GM12878 (cell line): ENCODE results near the gene SETDB1. TPM values are rescaled to one million over a fixed set of nuclear protein-coding genes. Genes with fewer than 3 reads are reported as not detected.

Experiments
- ATAC-seq: fragments of 200-7000 bp; cut with Tn5 transposase; 3 replicates; pipeline ENCODE4 v1.9.1; 2020; ENCODE audit warnings: mild to moderate bottlenecking, moderate library complexity
- BruUV-seq: library from RNA; stranded (reverse); fragments of 400-500 nt; replicated peaks from 2 replicates; lab custom pipeline; 2021; lab: Mats Ljungman, UMichigan
- CTCF ChIA-PET: fragments of 300-600 bp; sonication (Branson Sonifier 250); formaldehyde crosslinking; extraction: SDS; loops from one replicate; lab custom pipeline; 2021; ENCODE audit warnings: inconsistent platforms; lab: Yijun Ruan, JAX
- POLR2A ChIA-PET: fragments of 350-600 bp; formaldehyde crosslinking; extraction: SDS; loops from one replicate; lab custom pipeline; 2021; ENCODE audit warnings: inconsistent platforms; lab: Charles Lee
- RAD21 ChIA-PET: fragments of 300-600 bp; sonication (Branson Sonifier 250); formaldehyde crosslinking; loops from one replicate; lab custom pipeline; 2023; ENCODE audit warnings: antibody characterized with exemption; ENCODE audit not compliant: unreplicated experiment; lab: Charles Lee
- SMC1A ChIA-PET: fragments of 300-600 bp; sonication (Branson Sonifier 250); formaldehyde crosslinking; loops from one replicate; lab custom pipeline; 2023; ENCODE audit not compliant: unreplicated experiment, uncharacterized antibody; lab: Charles Lee
- DNase-seq: peaks from one replicate; pipeline ENCODE4 v3.0.0-alpha.2; 2011; ENCODE audit warnings: low read depth, low spot score
- FAIRE-seq: peaks from 3 replicates; lab custom pipeline; 2011; peaks lifted over from hg19 to GRCh38; lab: Jason Lieb, UNC
- H2AFZ ChIP-seq: 2 replicates; pipeline ENCODE4 v1.6.0; 2011; ENCODE audit warnings: low read depth, low read length, control low read depth; ENCODE audit not compliant: control insufficient read depth
- H3K27ac ChIP-seq: 2 replicates; pipeline ENCODE4 v1.5.1; 2011; ENCODE audit warnings: control low read depth; ENCODE audit not compliant: control insufficient read depth, insufficient read depth
- H3K27me3 ChIP-seq, 2 experiments: replicated peaks in 1 of 2; 2 replicates each; pipeline versions ENCODE4 v1.6.0 to v1.6.1; 2011; ENCODE audit warnings: low read length in 1 of 2; ENCODE audit not compliant: control insufficient read depth in 2 of 2, insufficient read depth in 2 of 2
- H3K36me3 ChIP-seq, 2 experiments: 2 replicates each; pipeline ENCODE4 v1.5.1; 2011; ENCODE audit warnings: low read length in 1 of 2; ENCODE audit not compliant: control insufficient read depth in 2 of 2, insufficient read depth in 2 of 2
- H3K4me1 ChIP-seq: 2 replicates; pipeline ENCODE4 v1.6.1; 2011; ENCODE audit warnings: mild to moderate bottlenecking, low read length, moderate library complexity, mixed read lengths; ENCODE audit not compliant: control insufficient read depth, insufficient read depth
- H3K4me2 ChIP-seq: 2 replicates; pipeline ENCODE4 v1.6.0; 2011; ENCODE audit warnings: control low read depth; ENCODE audit not compliant: control insufficient read depth, insufficient read depth
- H3K4me3 ChIP-seq: fragments of 200-600 bp; sonication (generic); 2 replicates; pipeline ENCODE4 v1.5.1; 2016
- H3K79me2 ChIP-seq: 2 replicates; pipeline ENCODE4 v1.6.0; 2011; ENCODE audit warnings: low read length; ENCODE audit not compliant: control insufficient read depth, insufficient read depth
- H3K9ac ChIP-seq: 2 replicates; pipeline ENCODE4 v1.8.0; 2011; ENCODE audit warnings: low read length, control low read depth, mixed read lengths; ENCODE audit not compliant: control insufficient read depth, insufficient read depth
- H3K9me3 ChIP-seq: replicated peaks from 3 replicates; pipeline ENCODE4 v1.5.1; 2011; ENCODE audit warnings: mild to moderate bottlenecking, low read length; ENCODE audit not compliant: control insufficient read depth, insufficient read depth
- H4K20me1 ChIP-seq: 2 replicates; pipeline ENCODE4 v1.6.0; 2011; ENCODE audit not compliant: control insufficient read depth, insufficient read depth
- ATF2 ChIP-seq: IDR thresholded peaks from 2 replicates; pipeline ENCODE4 v1.6.1; 2012; ENCODE audit warnings: low read length, inconsistent platforms
- FOXM1 ChIP-seq: IDR thresholded peaks from 2 replicates; pipeline ENCODE4 v1.6.1; 2012; ENCODE audit warnings: low read depth, mild to moderate bottlenecking, inconsistent platforms, low read length, moderate library complexity
- HCFC1 ChIP-seq: fragments of 150-350 bp; IDR thresholded peaks from 2 replicates; pipeline ENCODE4 v1.6.1; 2014; ENCODE audit warnings: low read length
- HSF1 ChIP-seq: fragments of 150-350 bp; IDR thresholded peaks from 2 replicates; pipeline ENCODE4 v1.6.1; 2014; ENCODE audit warnings: mild to moderate bottlenecking, low read depth, low read length
- IKZF2 ChIP-seq, 2 experiments: fragments of 450-650 bp; IDR thresholded peaks; 2 replicates each; pipeline ENCODE4 v1.6.1; 2017; ENCODE audit warnings: mild to moderate bottlenecking in 2 of 2, moderate library complexity in 2 of 2
- LARP7 ChIP-seq: fragments of 450-650 bp; IDR thresholded peaks from 2 replicates; pipeline ENCODE4 v1.6.1; 2017; ENCODE audit warnings: mild to moderate bottlenecking
- MEF2A ChIP-seq: IDR thresholded peaks from 2 replicates; pipeline ENCODE4 v1.6.1; 2011; ENCODE audit warnings: low read depth, mild to moderate bottlenecking, low read length, moderate library complexity; ENCODE audit not compliant: insufficient read depth
- NFIC ChIP-seq: IDR thresholded peaks from 2 replicates; pipeline ENCODE4 v1.6.1; 2012; ENCODE audit warnings: low read depth, mild to moderate bottlenecking, inconsistent platforms, low read length, moderate library complexity
- NR2C1 ChIP-seq: fragments of 450-650 bp; IDR thresholded peaks from 2 replicates; pipeline ENCODE4 v1.6.1; 2017; ENCODE audit warnings: antibody characterized with exemption, mild to moderate bottlenecking, moderate library complexity
- PAX8 ChIP-seq: fragments of 450-650 bp; IDR thresholded peaks from 2 replicates; pipeline ENCODE4 v1.6.1; 2017; ENCODE audit warnings: mild to moderate bottlenecking, moderate library complexity
- RELA ChIP-seq: fragments of 450-650 bp; IDR thresholded peaks from 2 replicates; pipeline ENCODE4 v1.8.0; 2014; ENCODE audit warnings: borderline replicate concordance; ENCODE audit not compliant: partially characterized antibody
- SRF ChIP-seq, 2 experiments: IDR thresholded peaks; 2 replicates each; pipeline ENCODE4 v1.6.1; 2011; ENCODE audit warnings: low read depth in 2 of 2, low read length in 2 of 2, mild to moderate bottlenecking in 1 of 2, moderate library complexity in 1 of 2
- ZBTB40 ChIP-seq: fragments of 450-650 bp; IDR thresholded peaks from 2 replicates; pipeline ENCODE4 v1.6.1; 2016; ENCODE audit warnings: mild to moderate bottlenecking, moderate library complexity, borderline replicate concordance
- WGBS: methylation state at CpG from one replicate; pipeline ENCODE4 v1.1.6; 2016; ENCODE audit warnings: low lambda C conversion rate; ENCODE audit not compliant: insufficient replicate concordance, insufficient coverage; ENCODE audit errors: missing lambda C conversion rate; 5-methylcytosine and 5-hydroxymethylcytosine counted together
- in situ Hi-C: fragments of 300-500 bp; cut with MboI; formaldehyde crosslinking; loops from 9 replicates; pipeline ENCODE4 v1.14.3; 2018; ENCODE audit warnings: mixed read lengths
- intact Hi-C: fragments of 100-400 bp; cut with micrococcal nuclease; formaldehyde crosslinking; loops from one replicate; pipeline ENCODE4 v1.14.2; 2022; ENCODE audit not compliant: unreplicated experiment
- polyA plus RNA-seq, 11 experiments: library from polyadenylated mRNA; depleted of rRNA in 4 of 11; unstranded in 6 of 11; stranded (reverse) in 5 of 11; fragments of >200 nt; fragmentation: Nextera tagmentation in 4 of 11; fragmentation: Illumina TruSeq in 1 of 11; extraction: Ambion mirVana in 4 of 11; extraction: Trizol in 1 of 11; gene quantifications; 1 replicate in 1 of 11; 2 replicates in 10 of 11; pipeline versions ENCODE4 v1.2.1 to v1.2.3, GENCODE V29; 2011 to 2016; ENCODE audit warnings: inconsistent platforms in 2 of 11, missing spikeins in 2 of 11, low read depth in 1 of 11
- total RNA-seq, 4 experiments: library from RNA; depleted of rRNA in 3 of 4; stranded (reverse); fragments of >200 nt in 3 of 4; fragmentation: Illumina TruSeq in 1 of 4; extraction: Trizol in 1 of 4; gene quantifications; 2 replicates each; pipeline versions ENCODE4 v1.2.1 to v1.2.3, GENCODE V29; 2013 to 2021

SETDB1 gene
- total and polyA plus RNA-seq, 10 of the 15 experiments (the other 5 are each of a cell fraction or from before 2014, with no cell fraction given): 14.3 to 56.7 (median 35.7) TPM

DNA sequence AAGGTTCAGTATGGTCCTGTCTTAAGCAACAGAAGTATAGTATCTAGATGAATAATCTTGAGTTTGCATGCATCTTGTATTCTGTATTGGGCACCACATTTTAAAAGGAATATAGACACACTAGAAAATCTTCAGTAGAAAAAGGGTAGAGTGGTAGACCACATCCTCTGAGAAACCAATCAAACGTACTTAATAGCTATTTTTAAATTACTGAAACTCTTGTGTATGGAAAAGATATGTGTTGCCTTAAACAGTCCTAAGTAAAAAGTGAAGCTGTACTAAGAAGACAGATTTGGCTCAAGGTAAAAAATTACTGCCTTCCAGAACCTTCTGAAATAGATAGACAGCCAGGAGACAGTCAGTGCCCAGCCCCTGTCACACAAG, 36.1 kb upstream of the SETDB1 start (continued):
- peak; percentile 44; the same call in 1 of the 2 replicates for TF ChIP-seq ATF2
- TF ChIP-seq IKZF2 (IDR thresholded peaks at IDR 0.05): peak; percentile 39 to 42; a peak in 3 of 4 replicates
- peak; percentile 51; the same call in 1 of the 2 replicates for TF ChIP-seq HSF1
- no peak for TF ChIP-seq LARP7

GRCh38 chr1:150893336-150893913, 32.7 kb upstream of the SETDB1 start:
- in situ Hi-C loops: no loop called here
- Histone ChIP-seq H3K4me1 (peaks cover 14% of the 10 kb centered on the region), H3K79me2 (no peaks in the 10 kb centered on the region), H3K9ac (no peak overlapping the region), H3K36me3 (no peaks in the 10 kb centered on the region), H3K9me3 (no peaks in the 10 kb centered on the region), H3K27me3 (no peaks in the 10 kb centered on the region), H3K27ac (no peak overlapping the region), H2AFZ (no peak overlapping the region), H3K4me3 (no peak overlapping the region), H4K20me1 (no peaks in the 10 kb centered on the region), H3K4me2 (no peak overlapping the region)
- 69% methylated on average over 3 of the region's 3 CpGs for WGBS
- ChIA-PET SMC1A (no interaction called here), POLR2A (interaction anchor here (1.0 kb wide), 1 partner anchor 17 kb away, joined by 3 read pairs; no protein-coding TSS in a partner anchor), RAD21 (no interaction called here), CTCF (interaction anchor here (1.8 to 2.7 kb wide), 2 partner anchors 19 to 28 kb away, joined by 5 to 9 read pairs; no protein-coding TSS in a partner anchor)
- intact Hi-C loops: no loop called here
- no TSS peak for BruUV-seq
- no peak for FAIRE-seq
- ATAC-seq: no peak
- DNase-seq: no peak
- TF ChIP-seq NR2C1 (no peak), MEF2A (no peak), ZBTB40 (no peak), FOXM1 (no peak), RELA (no peak), PAX8 (no peak), SRF (IDR thresholded peaks at IDR 0.05; ENCODE audit: low read depth in 2 of 2, low read length in 2 of 2) (no peak), HCFC1 (no peak), NFIC (no peak)
